ENCODE measurements around the gene TASP1.

GRCh38 chr20:13525225-13525940 is 113.3 kb downstream of the TASP1 start:
- TF ChIP-seq POLR2A (IDR thresholded peaks at IDR 0.05; ENCODE audit: low read depth, low read length) (no peak), TAF1 (IDR thresholded peaks at IDR 0.05; ENCODE audit: borderline replicate concordance, low read depth, low read length) (no peak), POLR2AphosphoS5 (IDR thresholded peaks at IDR 0.05; ENCODE audit: low read depth, low read length) (no peak)

Measured in GM12892 (cell line).